ENCODE results near the gene YEATS2.

GRCh38 chr3:183662099-183662498 is 35.5 kb upstream of the YEATS2 start:
- TF ChIP-seq CTCF (IDR thresholded peaks at IDR 0.05): no peak
- TF ChIP-seq EP300 (IDR thresholded peaks at IDR 0.05; ENCODE audit: borderline replicate concordance in 1 of 2, low read depth in 1 of 2, low read length in 1 of 2): no peak
- TF ChIP-seq NRF1 (IDR thresholded peaks at IDR 0.05; ENCODE audit: low read depth, low read length): no peak
- no peak for TF ChIP-seq MAX (IDR thresholded peaks at IDR 0.05; ENCODE audit: low read depth)
- TF ChIP-seq JUND (IDR thresholded peaks at IDR 0.05): no peak
- no peak for TF ChIP-seq TAF1 (IDR thresholded peaks at IDR 0.05; ENCODE audit: borderline replicate concordance, low read depth, low read length)
- TF ChIP-seq TEAD4 (IDR thresholded peaks at IDR 0.05; ENCODE audit: borderline replicate concordance, insufficient read depth): no peak
- TF ChIP-seq GABPA (IDR thresholded peaks at IDR 0.05; ENCODE audit: low read depth): no peak
- TF ChIP-seq NFIC (IDR thresholded peaks at IDR 0.05; ENCODE audit: borderline replicate concordance): no peak
- no peak for TF ChIP-seq MXI1 (IDR thresholded peaks at IDR 0.05; ENCODE audit: low read depth, low read length)
- TF ChIP-seq CHD2 (IDR thresholded peaks at IDR 0.05; ENCODE audit: low read length, partially characterized antibody): no peak
- TF ChIP-seq POLR2AphosphoS5 (IDR thresholded peaks at IDR 0.05; ENCODE audit: low read depth, low read length): no peak
- TF ChIP-seq YY1 (IDR thresholded peaks at IDR 0.05; ENCODE audit: low read depth): no peak
- no peak for TF ChIP-seq ZBTB33 (IDR thresholded peaks at IDR 0.05; ENCODE audit: borderline replicate concordance, low read depth)

Measured in SK-N-SH (cell line).